Measurements from ENCODE around the gene COPS6.

- TF ChIP-seq CTCF (IDR thresholded peaks at IDR 0.05) (no peak), POLR2A (IDR thresholded peaks at IDR 0.05) (no peak)
Measured at GRCh38 chr7:100127866-100128636, 39.3 kb downstream of the COPS6 start.
